H1 (cell line): ENCODE measurements around the gene ESPNL. TPM values are rescaled to one million over a fixed set of nuclear protein-coding genes. Genes with fewer than 3 reads are reported as not detected.

ENCODE experiments used
- CTCF ChIA-PET: fragments of 300-600 bp; sonication (Branson Sonifier 250); formaldehyde crosslinking; loops from one replicate; lab custom pipeline; 2021; ENCODE audit not compliant: partially characterized antibody; lab: Charles Lee
- POLR2A ChIA-PET: fragments of 300-600 bp; sonication (Branson Sonifier 250); formaldehyde crosslinking; loops from one replicate; lab custom pipeline; 2021; ENCODE audit warnings: inconsistent platforms; ENCODE audit not compliant: partially characterized antibody; lab: Charles Lee
- DNase-seq, 2 experiments: peaks; one replicate each; pipeline versions ENCODE4 v3.0.0 to v3.0.0-alpha.2; 2010 to 2022; ENCODE audit warnings: low spot score in 2 of 2, low read depth in 1 of 2, mixed read lengths in 1 of 2
- FAIRE-seq: peaks from 2 replicates; lab custom pipeline; 2011; peaks lifted over from hg19 to GRCh38; lab: Jason Lieb, UNC
- H2AFZ ChIP-seq: 2 replicates; pipeline ENCODE4 v1.8.1; 2012; ENCODE audit warnings: low read length, inconsistent platforms
- H2AK5ac ChIP-seq: 2 replicates; pipeline ENCODE4 v1.6.1; 2013; ENCODE audit warnings: low read depth, low read length
- H2BK120ac ChIP-seq: replicated peaks from 2 replicates; pipeline ENCODE3; 2013; ENCODE audit warnings: low read depth, low read length, inconsistent platforms
- H2BK12ac ChIP-seq: 2 replicates; pipeline ENCODE4 v1.6.1; 2013; ENCODE audit warnings: low read depth, low read length
- H2BK15ac ChIP-seq: 2 replicates; pipeline ENCODE4 v1.6.1; 2013; ENCODE audit warnings: low read length
- H2BK20ac ChIP-seq: 2 replicates; pipeline ENCODE4 v1.6.1; 2013; ENCODE audit warnings: low read length
- H2BK5ac ChIP-seq: 2 replicates; pipeline ENCODE4 v1.6.1; 2013; ENCODE audit warnings: low read depth, low read length
- H3K14ac ChIP-seq: 2 replicates; pipeline ENCODE4 v1.6.1; 2013; ENCODE audit warnings: inconsistent platforms; ENCODE audit not compliant: insufficient read length
- H3K18ac ChIP-seq: 2 replicates; pipeline ENCODE4 v1.6.1; 2013; ENCODE audit warnings: low read length; ENCODE audit errors: extremely low read depth
- H3K23ac ChIP-seq: 2 replicates; pipeline ENCODE4 v1.6.1; 2013; ENCODE audit warnings: inconsistent platforms; ENCODE audit not compliant: insufficient read length
- H3K23me2 ChIP-seq: 2 replicates; pipeline ENCODE4 v1.6.1; 2013; ENCODE audit warnings: low read depth, low read length
- H3K27ac ChIP-seq: 2 replicates; pipeline ENCODE4 v1.6.1; 2011; ENCODE audit warnings: low read depth, low read length, inconsistent platforms
- H3K27me3 ChIP-seq, 4 experiments: replicated peaks in 1 of 4; 1 replicate in 1 of 4; 2 replicates in 3 of 4; pipeline versions ENCODE4 v1.6.1 to v1.8.1; 2011 to 2013; ENCODE audit warnings: low read length in 3 of 4, mild to moderate bottlenecking in 3 of 4, inconsistent platforms in 2 of 4, mixed read lengths in 2 of 4, moderate library complexity in 1 of 4; ENCODE audit not compliant: control insufficient read depth in 3 of 4, insufficient read depth in 3 of 4; ENCODE audit errors: extremely low read depth in 1 of 4
- H3K36me3 ChIP-seq, 4 experiments: 2 replicates each; pipeline versions ENCODE4 v1.6.1 to v1.8.1; 2011 to 2013; ENCODE audit warnings: mild to moderate bottlenecking in 4 of 4, low read length in 3 of 4, moderate library complexity in 2 of 4, control low read depth in 1 of 4, inconsistent platforms in 1 of 4; ENCODE audit not compliant: insufficient read depth in 4 of 4, control insufficient read depth in 2 of 4
- H3K4ac ChIP-seq: replicated peaks from 2 replicates; pipeline ENCODE3; 2013; ENCODE audit warnings: low read length, low read depth, mixed read lengths, inconsistent platforms; ENCODE audit not compliant: insufficient read length
- H3K4me1 ChIP-seq, 4 experiments: replicated peaks in 1 of 4; 1 replicate in 1 of 4; 2 replicates in 3 of 4; pipeline versions ENCODE4 v1.6.1 to v1.8.1; 2011 to 2013; ENCODE audit warnings: low read length in 3 of 4, inconsistent platforms in 2 of 4, mixed read lengths in 1 of 4; ENCODE audit not compliant: insufficient read depth in 4 of 4, control insufficient read depth in 3 of 4
- H3K4me2 ChIP-seq, 2 experiments: 2 replicates each; pipeline versions ENCODE4 v1.6.1 to v1.8.1; 2011 to 2013; ENCODE audit warnings: low read depth in 2 of 2, low read length in 2 of 2, control low read depth in 1 of 2, inconsistent platforms in 1 of 2, mild to moderate bottlenecking in 1 of 2; ENCODE audit not compliant: insufficient read depth in 1 of 2
- H3K4me3 ChIP-seq, 4 experiments: fragments of 200-600, 300-600 bp in 1 of 4; sonication (generic), shearing (Covaris generic), sonication (Bioruptor Twin) in 1 of 4; 2 replicates each; pipeline versions ENCODE4 v1.5.1 to v1.8.1; 2011 to 2016; ENCODE audit warnings: low read length in 4 of 4, low read depth in 3 of 4, control low read depth in 2 of 4, inconsistent platforms in 2 of 4, mild to moderate bottlenecking in 2 of 4, mixed read lengths in 1 of 4, moderate library complexity in 1 of 4; ENCODE audit not compliant: insufficient read depth in 2 of 4; ENCODE audit errors: extremely low read depth in 1 of 4
- H3K56ac ChIP-seq: replicated peaks from 2 replicates; pipeline ENCODE3; 2013; ENCODE audit warnings: low read depth, mild to moderate bottlenecking, mixed read lengths, low read length, inconsistent platforms; ENCODE audit not compliant: insufficient read length
- H3K79me1 ChIP-seq: 2 replicates; pipeline ENCODE4 v1.6.1; 2013; ENCODE audit warnings: low read depth, low read length, control low read depth
- H3K79me2 ChIP-seq, 2 experiments: 2 replicates each; pipeline versions ENCODE4 v1.6.1 to v1.8.1; 2012 to 2013; ENCODE audit warnings: low read length in 2 of 2, mild to moderate bottlenecking in 2 of 2, inconsistent platforms in 1 of 2; ENCODE audit not compliant: insufficient read depth in 2 of 2, control insufficient read depth in 1 of 2
- H3K9ac ChIP-seq, 4 experiments: replicated peaks in 1 of 4; 1 replicate in 1 of 4; 2 replicates in 3 of 4; pipeline versions ENCODE4 v1.6.1 to v1.8.1; 2011 to 2013; ENCODE audit warnings: low read depth in 3 of 4, low read length in 3 of 4, control low read depth in 2 of 4, mild to moderate bottlenecking in 2 of 4, moderate library complexity in 2 of 4, inconsistent platforms in 1 of 4; ENCODE audit errors: extremely low read depth in 1 of 4
- H3K9me3 ChIP-seq, 2 experiments: 2 replicates each; pipeline versions ENCODE4 v1.6.1 to v1.8.1; 2012 to 2013; ENCODE audit warnings: mild to moderate bottlenecking in 2 of 2, moderate library complexity in 2 of 2, control low read depth in 1 of 2, inconsistent platforms in 1 of 2, low read depth in 1 of 2, low read length in 1 of 2, mixed read lengths in 1 of 2; ENCODE audit not compliant: insufficient read depth in 2 of 2
- H4K20me1 ChIP-seq, 2 experiments: replicated peaks in 1 of 2; 2 replicates each; pipeline versions ENCODE3 to v1.8.1; 2011 to 2013; ENCODE audit warnings: inconsistent platforms in 2 of 2, low read length in 2 of 2, mild to moderate bottlenecking in 1 of 2; ENCODE audit not compliant: insufficient read depth in 2 of 2, control insufficient read depth in 1 of 2
- H4K5ac ChIP-seq: 2 replicates; pipeline ENCODE4 v1.6.1; 2013; ENCODE audit warnings: low read length, low read depth, mixed read lengths, inconsistent platforms; ENCODE audit not compliant: insufficient read length
- H4K8ac ChIP-seq: 2 replicates; pipeline ENCODE4 v1.8.0; 2013; ENCODE audit warnings: mild to moderate bottlenecking, moderate library complexity, low read length, inconsistent platforms; ENCODE audit not compliant: insufficient read depth; ENCODE audit errors: extremely low read depth
- H4K91ac ChIP-seq: replicated peaks from 2 replicates; pipeline ENCODE3; 2013; ENCODE audit warnings: low read length, mixed read lengths, inconsistent platforms; ENCODE audit not compliant: insufficient read length
- BCL11A ChIP-seq, 2 experiments: IDR thresholded peaks; one replicate each; pipeline ENCODE4 v1.6.1; 2011; ENCODE audit warnings: low read depth in 2 of 2, low read length in 2 of 2, mild to moderate bottlenecking in 2 of 2
- EZH2 ChIP-seq: fragments of 200-600 bp; sonication (generic); IDR thresholded peaks from 2 replicates; pipeline ENCODE4 v1.7.1; 2012; ENCODE audit warnings: low read depth, mild to moderate bottlenecking, moderate library complexity, low read length, inconsistent platforms; ENCODE audit not compliant: severe bottlenecking
- JUND ChIP-seq: IDR thresholded peaks from 2 replicates; pipeline ENCODE4 v1.6.1; 2011; ENCODE audit warnings: mild to moderate bottlenecking, improper control_type of control experiment, low read length
- NRF1 ChIP-seq: IDR thresholded peaks from 2 replicates; pipeline ENCODE4 v1.6.1; 2011; ENCODE audit warnings: mild to moderate bottlenecking, low read depth, low read length, improper control_type of control experiment
- POU5F1 ChIP-seq: IDR thresholded peaks from 2 replicates; pipeline ENCODE4 v1.6.1; 2011; ENCODE audit warnings: low read depth, mild to moderate bottlenecking, low read length, moderate library complexity
- SRF ChIP-seq: IDR thresholded peaks from 2 replicates; pipeline ENCODE4 v1.6.1; 2011; ENCODE audit warnings: mild to moderate bottlenecking, low read depth, low read length, moderate library complexity
- TCF12 ChIP-seq: IDR thresholded peaks from 2 replicates; pipeline ENCODE4 v1.6.1; 2011; ENCODE audit warnings: low read depth, mild to moderate bottlenecking, low read length
- TEAD4 ChIP-seq: IDR thresholded peaks from 2 replicates; pipeline ENCODE4 v1.6.1; 2012; ENCODE audit warnings: low read depth, low read length, inconsistent platforms, mixed read lengths
- USF2 ChIP-seq: IDR thresholded peaks from 2 replicates; pipeline ENCODE4 v1.6.1; 2011; ENCODE audit warnings: low read length, improper control_type of control experiment
- WGBS, 2 experiments: shearing (Covaris generic) in 1 of 2; methylation state at CpG; one replicate each; pipeline versions ENCODE4 v1.1.6 to v1.1.7; 2013 to 2015; ENCODE audit warnings: low lambda C conversion rate in 2 of 2, mixed read lengths in 2 of 2, inconsistent platforms in 1 of 2, low coverage in 1 of 2, missing lambda C conversion rate in 1 of 2; ENCODE audit not compliant: insufficient replicate concordance in 2 of 2, insufficient coverage in 1 of 2, insufficient read length in 1 of 2; ENCODE audit errors: extremely low coverage in 1 of 2, missing lambda C conversion rate in 1 of 2; 5-methylcytosine and 5-hydroxymethylcytosine counted together
- polyA plus RNA-seq, 7 experiments: library from polyadenylated mRNA; depleted of rRNA in 3 of 7; stranded (reverse) in 5 of 7; unstranded in 2 of 7; fragments of >200 nt in 5 of 7; fragments of 200-250 nt in 2 of 7; gene quantifications; 1 replicate in 5 of 7; 2 replicates in 1 of 7; 4 replicates in 1 of 7; pipeline versions ENCODE4 v1.2.1 to v1.2.3, GENCODE V29; 2011 to 2013; ENCODE audit warnings: missing spikeins in 2 of 7, mixed read lengths in 2 of 7
- total RNA-seq: library from RNA; stranded (reverse); fragmentation: NEBNext Ultra II Directional; extraction: Animal tissue kit (Norgen Biotek cat#: 25700); gene quantifications from 2 replicates; pipeline ENCODE4 v1.2.1, GENCODE V29; 2021

Gene ESPNL
- total and polyA plus RNA-seq, 2 of the 8 experiments (the other 6 are each of a cell fraction or from before 2014, with no cell fraction given): 0.68 to 1.3 TPM

GRCh38 chr2:238095143-238095542, 5.0 kb upstream of the ESPNL start:
- CTCF ChIA-PET: interaction anchor here (1.3 kb wide), 1 partner anchor 44 kb away, joined by 4 read pairs; the partner anchor contains the start of gene KLHL30
- no peak for FAIRE-seq
- TF ChIP-seq TEAD4: no peak
- TF ChIP-seq JUND: no peak
- no peak for TF ChIP-seq USF2
- TF ChIP-seq BCL11A (IDR thresholded peaks at IDR 0.05; ENCODE audit: low read depth in 2 of 2, low read length in 2 of 2): no peak
- TF ChIP-seq TCF12: no peak
- no peak for TF ChIP-seq POU5F1
- no peak for TF ChIP-seq EZH2
- no peak for TF ChIP-seq SRF
- no peak for TF ChIP-seq NRF1

More at GRCh38 chr2:238095143-238095542, 5.0 kb upstream of the ESPNL start:
- Histone ChIP-seq H2BK15ac (no peak overlapping the region), H3K18ac (no peak overlapping the region), H3K23ac (no peak overlapping the region), H2BK5ac (no peak overlapping the region), H3K56ac (no peak overlapping the region), H2AFZ (no peak overlapping the region), H4K91ac (no peak overlapping the region), H3K27ac (no peak overlapping the region; the same call in 1 of the 2 replicates), H3K9ac (0 out of 7 replicates have a peak overlapping the region, but pooled peaks of 1 of the 4 experiments have one; percentile 8), H3K4me3 (no peak overlapping the region), H3K9me3 (no peaks in the 10 kb centered on the region), H3K79me2 (no peaks in the 10 kb centered on the region), H4K20me1 (peaks cover 2 to 4% of the 10 kb centered on the region in 2 experiments), H2AK5ac (no peak overlapping the region), H2BK120ac (no peak overlapping the region), H2BK20ac (no peak overlapping the region), H3K4ac (no peak overlapping the region), H3K23me2 (no peaks in the 10 kb centered on the region), H4K5ac (no peak overlapping the region), H2BK12ac (no peak overlapping the region), H3K27me3 (no peaks in the 10 kb centered on the region), H3K79me1 (0 out of 2 replicates have a peak, but pooled peaks cover 2% of the 10 kb centered on the region), H3K14ac (no peak overlapping the region), H3K4me2 (no peak overlapping the region), H3K36me3 (peaks cover 0 to 23% (median 8%) of the 10 kb centered on the region in 4 experiments; a peak in 5 of 8 replicates), H4K8ac (no peak overlapping the region), H3K4me1 (peaks cover 0 to 18% (median 12%) of the 10 kb centered on the region in 4 experiments; a peak in 6 of 7 replicates)
- 93% methylated on average over 7 of the region's 7 CpGs; no CpG with 5 or more reads in 1 of the 2 experiments for WGBS, 2 experiments
- no peak for DNase-seq
- POLR2A ChIA-PET: interaction anchor here (1.3 to 2.0 kb wide), 3 partner anchors 18 to 36 kb away, joined by 3 to 7 read pairs (median 5); no protein-coding TSS in a partner anchor
